HUES64 (cell line): ENCODE results near the gene SLC30A3. TPM values are rescaled to one million over a fixed set of nuclear protein-coding genes. Genes with fewer than 3 reads are reported as not detected.

Experiments used
- H3K27ac ChIP-seq: 2 replicates; pipeline ENCODE4 v1.7.0; 2013; ENCODE audit warnings: low read depth, low read length, inconsistent platforms
- H3K27me3 ChIP-seq: 2 replicates; pipeline ENCODE4 v1.6.1; 2013; ENCODE audit warnings: mild to moderate bottlenecking, low read length; ENCODE audit not compliant: insufficient read depth
- H3K36me3 ChIP-seq: 2 replicates; pipeline ENCODE4 v1.6.1; 2013; ENCODE audit warnings: mild to moderate bottlenecking, low read length; ENCODE audit not compliant: insufficient read depth
- H3K4me1 ChIP-seq: 2 replicates; pipeline ENCODE4 v1.6.1; 2013; ENCODE audit warnings: mild to moderate bottlenecking, low read length, moderate library complexity; ENCODE audit not compliant: insufficient read depth
- H3K4me3 ChIP-seq: 2 replicates; pipeline ENCODE4 v1.5.1; 2013; ENCODE audit warnings: mild to moderate bottlenecking, low read length, moderate library complexity
- H3K9ac ChIP-seq: 2 replicates; pipeline ENCODE4 v1.6.1; 2013; ENCODE audit warnings: mild to moderate bottlenecking, low read depth, low read length
- H3K9me3 ChIP-seq: 2 replicates; pipeline ENCODE4 v1.6.1; 2013; ENCODE audit warnings: low read depth, low read length; ENCODE audit not compliant: insufficient read depth
- WGBS: fragments of 150-250, 120-280 bp; methylation state at CpG from one replicate; pipeline ENCODE4 v1.1.7; 2013; ENCODE audit warnings: missing lambda C conversion rate; 5-methylcytosine and 5-hydroxymethylcytosine counted together
- polyA plus RNA-seq, 2 experiments: library from polyadenylated mRNA; stranded (reverse); fragments of 50-300 nt; gene quantifications; one replicate each; pipeline ENCODE4 v1.2.3, GENCODE V29; 2013

Gene SLC30A3, protein sequence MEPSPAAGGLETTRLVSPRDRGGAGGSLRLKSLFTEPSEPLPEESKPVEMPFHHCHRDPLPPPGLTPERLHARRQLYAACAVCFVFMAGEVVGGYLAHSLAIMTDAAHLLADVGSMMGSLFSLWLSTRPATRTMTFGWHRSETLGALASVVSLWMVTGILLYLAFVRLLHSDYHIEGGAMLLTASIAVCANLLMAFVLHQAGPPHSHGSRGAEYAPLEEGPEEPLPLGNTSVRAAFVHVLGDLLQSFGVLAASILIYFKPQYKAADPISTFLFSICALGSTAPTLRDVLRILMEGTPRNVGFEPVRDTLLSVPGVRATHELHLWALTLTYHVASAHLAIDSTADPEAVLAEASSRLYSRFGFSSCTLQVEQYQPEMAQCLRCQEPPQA
- polyA plus RNA-seq (2013, experiment 1 of 2) = 1.8 TPM
- 2.9 TPM for polyA plus RNA-seq (2013, experiment 2 of 2)

DNA sequence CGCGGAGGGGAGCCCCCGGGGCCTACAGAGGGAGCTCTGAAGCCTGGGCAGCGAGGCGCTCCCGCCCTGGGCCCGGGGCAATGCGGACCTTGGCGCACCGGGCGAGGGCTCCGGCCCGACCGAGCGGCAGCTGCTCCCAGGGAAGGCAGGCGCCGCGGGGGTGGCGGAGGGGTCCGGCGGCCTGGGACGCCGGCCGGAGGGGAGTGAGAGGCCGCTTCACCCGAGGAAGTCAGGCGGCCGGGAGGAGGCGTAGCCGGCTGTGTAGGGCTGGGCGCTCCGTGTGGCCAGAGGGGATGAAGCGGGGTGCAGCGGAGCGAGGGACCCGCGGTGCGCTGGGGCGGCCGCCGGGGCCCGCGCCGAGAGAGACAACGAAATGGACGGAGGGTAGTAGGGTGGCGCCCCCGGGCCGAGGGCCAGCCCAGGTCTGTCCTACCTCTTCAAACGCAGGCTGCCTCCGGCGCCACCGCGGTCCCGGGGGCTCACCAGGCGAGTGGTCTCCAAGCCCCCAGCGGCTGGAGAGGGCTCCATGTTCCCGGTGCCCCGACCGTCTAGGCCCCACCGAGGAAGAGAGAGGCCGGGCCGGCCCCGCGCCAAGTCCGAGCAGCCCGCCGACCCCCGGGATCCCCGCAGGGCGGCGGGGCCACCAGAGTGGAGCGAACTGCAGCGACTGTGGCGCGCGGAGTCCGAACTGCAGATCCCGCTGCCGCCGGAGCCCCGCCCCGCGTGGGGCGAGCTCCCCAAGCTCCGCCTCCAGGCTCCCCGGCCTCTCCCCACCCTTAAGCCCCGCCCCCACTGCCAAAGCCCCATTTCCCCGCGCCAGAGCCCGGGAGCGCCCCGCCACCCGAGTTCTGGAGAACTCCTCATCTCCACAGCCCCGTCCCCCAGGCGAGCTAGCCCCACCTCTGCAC is at the start of gene SLC30A3:
TSS of gene SLC30A3 (minus strand) at position 669 of the 908 bp plus-strand sequence. CDS start at position 528, 141 bp downstream.
- no peaks in the 10 kb centered on the region for H3K9me3 ChIP-seq
- no peaks in the 10 kb centered on the region for H3K36me3 ChIP-seq
- no peak within 1 kb of the TSS for H3K27ac ChIP-seq
- H3K4me3 ChIP-seq = peak within 1 kb of the TSS; percentile 72
- WGBS = 1% methylated on average over 96 of the region's 96 CpGs
- peaks cover 13% of the 10 kb centered on the region for H3K4me1 ChIP-seq
- H3K27me3 ChIP-seq = peaks cover 86% of the 10 kb centered on the region
- H3K9ac ChIP-seq = peak within 1 kb of the TSS; percentile 30; the same call in 1 of the 2 replicates

DNA sequence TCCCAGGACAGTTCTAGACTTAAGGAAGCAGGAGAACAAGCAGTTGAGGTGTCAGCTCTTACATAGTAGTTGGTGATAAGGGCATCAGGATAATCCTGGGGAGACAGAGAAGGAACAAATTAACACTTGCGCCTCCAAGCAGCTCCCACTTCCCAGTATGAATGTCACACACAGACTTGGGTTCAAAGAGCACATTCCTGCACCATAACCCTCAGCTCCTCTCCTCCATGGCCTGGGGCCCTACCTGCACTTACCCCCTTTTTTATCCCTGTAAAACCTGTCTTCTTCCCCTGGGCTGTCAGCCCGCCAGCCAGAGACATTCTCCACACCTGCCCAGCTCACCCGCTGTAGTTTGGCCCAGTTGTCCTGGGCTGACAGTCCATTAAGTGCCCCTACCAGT is 49.3 kb upstream of the SLC30A3 start:
- no peak overlapping the region for H3K4me3 ChIP-seq
- 0 out of 2 replicates have a peak, but pooled peaks cover 3% of the 10 kb centered on the region for H3K4me1 ChIP-seq
- H3K27me3 ChIP-seq = peaks cover 21% of the 10 kb centered on the region
- no peak overlapping the region for H3K9ac ChIP-seq
- peaks cover 3% of the 10 kb centered on the region; the same call in 1 of the 2 replicates for H3K36me3 ChIP-seq
- 96% methylated on average over 3 of the region's 3 CpGs for WGBS
- no peaks in the 10 kb centered on the region for H3K9me3 ChIP-seq
- no peak overlapping the region for H3K27ac ChIP-seq

DNA sequence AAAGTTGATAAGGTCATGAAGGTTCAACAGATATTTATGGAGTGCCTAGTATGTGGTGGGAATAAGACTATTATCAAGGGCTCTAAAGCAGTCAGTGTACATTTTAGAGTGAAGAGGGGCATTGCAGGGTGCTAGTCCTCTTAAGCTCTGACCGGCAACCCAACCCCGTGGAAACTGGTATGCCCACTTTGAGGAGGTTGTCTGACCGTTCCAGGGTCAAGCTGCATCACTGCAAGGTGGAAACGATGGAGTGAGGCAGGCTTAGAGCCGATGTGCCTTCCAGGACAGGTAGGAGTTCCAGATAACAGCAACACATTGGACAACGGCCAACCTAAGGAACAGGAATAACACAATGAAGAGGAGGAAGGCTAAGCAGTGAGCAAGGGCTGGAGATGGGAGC is 46.8 kb upstream of the SLC30A3 start:
- Histone ChIP-seq H3K9me3 (no peaks in the 10 kb centered on the region), H3K4me1 (0 out of 2 replicates have a peak, but pooled peaks cover 6% of the 10 kb centered on the region), H3K36me3 (peaks cover 3% of the 10 kb centered on the region; the same call in 1 of the 2 replicates), H3K27me3 (peaks cover 46% of the 10 kb centered on the region), H3K27ac (no peak overlapping the region), H3K9ac (no peak overlapping the region), H3K4me3 (no peak overlapping the region)
- 94% methylated on average over 6 of the region's 6 CpGs for WGBS

DNA sequence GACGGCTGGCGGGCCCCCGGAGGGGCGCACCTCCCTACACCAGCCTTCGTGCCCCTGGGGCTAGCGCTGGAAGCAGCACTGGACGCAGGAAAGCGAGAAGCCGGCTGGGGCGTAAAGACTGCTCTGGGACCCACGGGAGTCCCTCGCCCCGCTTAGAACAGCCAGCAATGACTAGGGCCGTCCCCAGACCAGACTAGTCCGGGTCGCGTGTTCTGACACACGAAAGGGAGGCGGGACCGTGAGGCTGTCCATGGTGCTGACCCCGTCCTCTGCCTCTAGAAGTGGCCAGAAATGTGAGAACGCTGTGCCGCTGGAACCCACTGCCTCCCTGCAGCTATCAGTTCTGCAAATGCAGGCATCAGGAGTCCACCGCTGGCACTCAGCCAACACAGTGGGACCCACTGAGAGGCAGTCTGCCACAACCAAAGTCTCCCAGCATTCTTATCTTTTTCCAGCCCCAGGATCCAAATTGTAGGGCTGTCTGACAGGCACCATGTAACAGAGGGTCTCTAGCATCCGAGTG is 45.6 kb upstream of the SLC30A3 start, which contains the start of gene UCN:
TSS of gene UCN (minus strand) at position 87 of the 523 bp plus-strand sequence. CDS start 550 bp downstream, outside the sequence.
- Histone ChIP-seq H3K27me3 (peaks cover 50% of the 10 kb centered on the region), H3K36me3 (peaks cover 3% of the 10 kb centered on the region; the same call in 1 of the 2 replicates)
- 11% methylated on average over 25 of the region's 25 CpGs for WGBS

DNA sequence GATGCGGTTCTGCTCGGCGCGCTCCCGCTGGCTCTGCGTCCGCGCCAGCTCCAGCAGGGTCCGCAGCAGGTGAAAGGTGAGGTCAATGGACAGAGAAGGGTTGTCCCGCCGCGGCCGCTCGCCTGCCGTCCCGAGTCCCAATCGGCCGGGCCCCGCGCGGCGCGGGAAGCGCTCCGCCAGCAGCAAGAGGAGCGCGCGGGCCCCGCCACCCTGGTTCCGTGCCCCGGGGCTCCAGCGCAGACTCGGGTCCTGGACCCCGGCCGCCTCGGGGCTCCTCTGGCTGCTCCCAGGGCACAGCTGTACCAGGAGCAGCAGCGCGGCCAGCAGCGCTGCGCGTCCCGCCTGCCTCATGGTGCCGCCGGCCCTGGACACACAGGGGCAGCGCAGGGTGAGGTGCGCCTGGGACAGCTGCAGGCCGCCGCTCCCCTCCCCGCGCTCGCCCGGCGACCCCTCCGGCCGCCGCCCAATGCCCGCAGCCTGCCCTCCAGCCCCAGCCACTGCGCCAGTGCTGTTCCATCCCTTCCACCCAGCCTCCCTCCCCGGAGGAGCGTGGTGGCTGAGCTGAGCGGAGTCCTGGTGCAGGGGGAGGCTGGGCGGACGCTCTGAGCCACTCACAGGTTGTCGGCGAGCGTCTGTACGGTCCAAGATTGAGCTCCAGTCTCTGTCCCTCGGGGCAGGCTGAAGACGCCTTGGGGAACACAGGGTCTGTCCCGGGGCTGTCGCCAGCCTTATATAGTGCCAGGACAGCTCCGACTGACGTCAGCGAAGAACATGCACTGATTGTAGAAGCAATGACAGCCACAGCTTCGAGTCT is 44.9 kb upstream of the SLC30A3 start:
- WGBS = 4% methylated on average over 75 of the region's 75 CpGs
- peak overlapping the region; percentile 44 for H3K4me3 ChIP-seq
- H3K9ac ChIP-seq = no peak overlapping the region; the same call in 1 of the 2 replicates
- no peaks in the 10 kb centered on the region for H3K9me3 ChIP-seq
- peaks cover 50% of the 10 kb centered on the region for H3K27me3 ChIP-seq
- H3K4me1 ChIP-seq = 0 out of 2 replicates have a peak, but pooled peaks cover 6% of the 10 kb centered on the region
- H3K27ac ChIP-seq = no peak overlapping the region
- peaks cover 3% of the 10 kb centered on the region; the same call in 1 of the 2 replicates for H3K36me3 ChIP-seq

More for the DNA sequence above, 45.6 kb upstream of the SLC30A3 start, which contains the start of gene UCN:
- Histone ChIP-seq H3K27ac (no peak within 1 kb of the TSS), H3K9ac (no peak within 1 kb of the TSS; the same call in 1 of the 2 replicates), H3K9me3 (no peaks in the 10 kb centered on the region), H3K4me1 (0 out of 2 replicates have a peak, but pooled peaks cover 6% of the 10 kb centered on the region), H3K4me3 (peak within 1 kb of the TSS; percentile 44)

DNA sequence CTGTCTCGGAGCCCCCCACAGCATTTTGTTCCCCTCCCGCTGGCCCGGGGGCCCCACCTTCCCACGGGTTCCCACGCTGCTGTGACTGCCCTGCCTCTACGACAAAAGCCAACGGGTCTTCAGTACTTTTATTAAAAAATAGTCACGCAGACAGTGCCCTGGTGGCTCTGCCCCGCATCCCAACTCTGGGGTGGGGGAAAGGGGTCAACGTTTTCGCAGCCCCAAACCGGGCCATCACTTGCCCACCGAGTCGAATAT is 44.4 kb upstream of the SLC30A3 start:
- peak overlapping the region; percentile 44 for H3K4me3 ChIP-seq

DNA sequence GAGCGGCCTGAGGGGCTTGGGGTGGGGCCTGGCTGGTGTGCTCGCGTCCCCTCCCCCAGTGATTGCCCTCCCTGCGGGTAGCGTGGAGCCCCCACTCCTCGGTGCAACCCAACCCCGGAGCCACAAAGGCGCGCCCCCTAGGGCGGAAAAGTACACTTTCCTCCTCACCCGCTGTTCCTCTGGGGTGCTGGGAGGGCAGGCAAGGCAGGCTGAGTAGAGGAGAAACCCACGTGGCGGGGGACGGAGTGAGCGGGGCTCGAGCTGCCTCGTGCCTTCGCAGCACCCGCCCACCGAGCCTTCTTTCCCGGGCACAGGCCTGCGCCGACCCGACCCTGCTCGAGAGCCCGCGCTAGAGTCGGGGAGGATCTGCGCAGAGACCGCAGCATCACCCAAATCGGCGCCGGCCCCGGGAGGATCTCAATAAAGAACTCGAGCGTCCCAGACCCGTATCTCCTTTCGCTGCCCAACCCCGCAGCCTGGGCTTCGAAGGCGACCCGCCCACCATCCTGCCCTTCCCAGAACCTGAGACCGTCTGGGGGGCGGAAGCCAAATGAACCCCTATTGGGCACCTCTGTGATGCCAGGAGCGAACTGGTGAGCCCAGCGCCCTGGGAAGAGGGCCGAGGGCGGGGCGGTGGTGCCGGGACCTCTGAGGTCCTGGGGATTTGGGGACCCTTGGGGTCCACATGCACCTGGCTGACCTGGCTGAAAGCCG is 43.9 kb upstream of the SLC30A3 start:
- no peak overlapping the region for H3K27ac ChIP-seq
- WGBS = 9% methylated on average over 51 of the region's 51 CpGs
- peaks cover 3% of the 10 kb centered on the region; the same call in 1 of the 2 replicates for H3K36me3 ChIP-seq
- H3K27me3 ChIP-seq = peaks cover 50% of the 10 kb centered on the region
- 0 out of 2 replicates have a peak, but pooled peaks cover 6% of the 10 kb centered on the region for H3K4me1 ChIP-seq
- H3K4me3 ChIP-seq = peak overlapping the region; percentile 44
- no peaks in the 10 kb centered on the region for H3K9me3 ChIP-seq
- peak overlapping the region; percentile 20; the same call in 1 of the 2 replicates for H3K9ac ChIP-seq

More for the DNA sequence above, 44.4 kb upstream of the SLC30A3 start:
- Histone ChIP-seq H3K9me3 (no peaks in the 10 kb centered on the region), H3K9ac (no peak overlapping the region), H3K27me3 (peaks cover 50% of the 10 kb centered on the region), H3K4me1 (0 out of 2 replicates have a peak, but pooled peaks cover 6% of the 10 kb centered on the region), H3K27ac (no peak overlapping the region), H3K36me3 (peaks cover 3% of the 10 kb centered on the region; the same call in 1 of the 2 replicates)
- WGBS = 14% methylated on average over 14 of the region's 14 CpGs

DNA sequence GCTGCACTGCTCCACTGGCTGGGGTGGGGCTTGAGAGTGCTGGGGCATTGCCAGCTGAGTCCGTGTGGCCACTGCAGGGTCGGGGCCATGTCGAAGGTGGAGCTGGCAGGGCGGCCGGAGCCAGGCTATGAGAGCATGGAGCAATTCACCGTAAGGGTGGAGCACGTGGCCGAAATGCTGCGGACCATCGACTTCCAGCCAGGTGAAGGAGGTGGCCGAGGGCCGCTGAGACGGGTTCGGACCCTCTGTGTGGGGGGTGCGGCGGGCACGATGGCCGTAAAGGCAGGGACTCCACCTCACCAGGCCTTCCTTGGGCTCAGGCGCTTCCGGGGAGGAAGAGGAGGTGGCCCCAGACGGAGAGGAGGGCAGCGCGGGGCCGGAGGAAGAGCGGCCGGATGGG is 43.3 kb upstream of the SLC30A3 start:
- Histone ChIP-seq H3K9ac (peak overlapping the region; percentile 20; the same call in 1 of the 2 replicates), H3K9me3 (no peaks in the 10 kb centered on the region), H3K27ac (no peak overlapping the region), H3K36me3 (peaks cover 3% of the 10 kb centered on the region; the same call in 1 of the 2 replicates), H3K4me3 (peak overlapping the region; percentile 44; the same call in 1 of the 2 replicates), H3K27me3 (peaks cover 50% of the 10 kb centered on the region), H3K4me1 (0 out of 2 replicates have a peak, but pooled peaks cover 6% of the 10 kb centered on the region)
- WGBS = 60% methylated on average over 26 of the region's 26 CpGs

DNA sequence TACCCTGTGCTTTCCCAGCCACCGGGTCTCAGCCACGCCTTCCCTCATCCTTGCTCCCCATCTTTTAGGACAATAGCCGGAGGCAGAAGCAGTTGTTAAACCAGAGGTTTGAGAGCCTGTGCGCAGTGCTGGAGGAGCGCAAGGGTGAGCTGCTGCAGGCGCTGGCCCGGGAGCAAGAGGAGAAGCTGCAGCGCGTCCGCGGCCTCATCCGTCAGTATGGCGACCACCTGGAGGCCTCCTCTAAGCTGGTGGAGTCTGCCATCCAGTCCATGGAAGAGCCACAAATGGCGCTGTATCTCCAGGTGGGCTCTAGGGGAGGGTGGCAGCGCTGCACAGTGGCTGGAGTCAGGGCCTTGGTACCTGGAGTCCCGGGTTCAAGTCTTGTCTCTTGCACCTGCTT is 42.7 kb upstream of the SLC30A3 start:
- 0 out of 2 replicates have a peak, but pooled peaks cover 6% of the 10 kb centered on the region for H3K4me1 ChIP-seq
- H3K9me3 ChIP-seq = no peaks in the 10 kb centered on the region
- no peak overlapping the region for H3K4me3 ChIP-seq
- 94% methylated on average over 16 of the region's 16 CpGs for WGBS
- peaks cover 3% of the 10 kb centered on the region; the same call in 1 of the 2 replicates for H3K36me3 ChIP-seq
- no peak overlapping the region for H3K27ac ChIP-seq
- peaks cover 50% of the 10 kb centered on the region for H3K27me3 ChIP-seq
- H3K9ac ChIP-seq = no peak overlapping the region
